Stimulated activated CD8-positive, alpha-beta memory T cell treated with anti-CD3 and anti-CD28 coated beads, Interleukin-15, amount 100 ng/mL, for 24 hours (primary cell): ENCODE data around the gene EME1.
"Not testable (repeated sequence)": the region's sequence is repeated elsewhere in the genome, so short reads cannot be mapped to it uniquely, and the experiment has no call there.

Experiments
- DNase-seq: peaks from one replicate; pipeline ENCODE4 v3.0.0-alpha.2; 2020; ENCODE audit warnings: low read depth

Gene EME1

DNA sequence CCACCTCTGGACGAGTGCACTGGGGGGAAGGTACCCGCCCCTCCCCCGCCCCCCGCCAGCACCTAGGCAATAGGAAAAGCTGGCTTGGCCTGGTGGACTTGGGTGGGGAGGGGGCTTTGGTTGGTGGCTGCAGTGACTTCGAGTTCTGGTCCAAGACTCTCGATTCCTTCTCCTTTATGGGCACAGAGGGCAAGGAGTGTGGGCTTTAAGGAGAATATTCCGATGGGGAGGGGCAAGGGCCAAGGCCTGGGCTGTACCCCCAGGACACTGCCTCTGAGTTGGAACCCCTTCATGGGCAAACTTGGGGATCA lies 53.4 kb downstream of the EME1 start:
- DNase-seq, result no peak

- no peak for DNase-seq
Measured at GRCh38 chr17:50426814-50427787, 54.1 kb downstream of the EME1 start.

GRCh38 chr17:50428126-50428525 lies 55.1 kb downstream of the EME1 start:
- not testable (repeated sequence) for DNase-seq

GRCh38 chr17:50428831-50429424 lies 55.9 kb downstream of the EME1 start:
- no peak for DNase-seq

DNA sequence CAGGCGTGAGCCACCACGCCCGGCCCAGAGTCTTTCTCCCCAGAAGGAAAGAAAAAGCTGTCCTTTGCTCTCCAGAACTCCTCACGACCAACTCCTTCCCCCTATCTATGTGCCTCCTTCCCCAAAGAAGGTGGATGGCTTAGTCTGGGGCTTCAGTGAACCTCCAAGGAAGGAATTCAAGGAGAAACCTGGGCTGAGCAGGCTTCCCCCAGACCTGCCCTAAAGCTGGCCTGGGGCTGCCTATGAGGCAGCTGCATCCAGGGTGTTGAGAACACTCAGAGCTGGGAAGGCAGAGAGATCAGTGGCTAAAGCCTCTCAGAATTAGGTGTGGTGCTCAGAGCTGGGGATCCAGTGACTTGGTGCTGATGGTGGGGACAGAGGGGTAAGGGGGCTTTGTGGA lies 56.8 kb downstream of the EME1 start:
- DNase-seq, result no peak
